Measurements from ENCODE around the gene CHRM1.

CHRM1 gene

GRCh38 chr11:62905927-62906531 lies 15.1 kb downstream of the CHRM1 start:
- H3K4me3 ChIP-seq (ENCODE audit: low read depth, low read length), result no peak overlapping the region
- H3K79me2 ChIP-seq, result no peaks in the 10 kb centered on the region
- H3K9me3 ChIP-seq (ENCODE audit: control insufficient read depth, low read length), result no peaks in the 10 kb centered on the region
- TF ChIP-seq CTCF (IDR thresholded peaks at IDR 0.05), result peak; percentile 94
- peaks cover 17% of the 10 kb centered on the region for H3K4me1 ChIP-seq
- no peak overlapping the region for H3K9ac ChIP-seq
- no peaks in the 10 kb centered on the region for H3K36me3 ChIP-seq (ENCODE audit: control insufficient read depth, insufficient read depth, low read length)
- no peaks in the 10 kb centered on the region for H3K27me3 ChIP-seq (ENCODE audit: control insufficient read depth, insufficient read depth, low read length)
- H2AFZ ChIP-seq, result peak overlapping the region; percentile 54
- no peak overlapping the region for H3K27ac ChIP-seq
- H3K4me2 ChIP-seq (ENCODE audit: low read length), result no peak overlapping the region

GRCh38 chr11:62905296-62905695 lies 15.9 kb downstream of the CHRM1 start:
- TF ChIP-seq CTCF (IDR thresholded peaks at IDR 0.05), result no peak
- Histone ChIP-seq H3K4me1 (peaks cover 17% of the 10 kb centered on the region), H3K4me3 (ENCODE audit: low read depth, low read length) (no peak overlapping the region), H3K9ac (no peak overlapping the region), H2AFZ (peak overlapping the region; percentile 54), H3K36me3 (ENCODE audit: control insufficient read depth, insufficient read depth, low read length) (no peaks in the 10 kb centered on the region), H3K27me3 (ENCODE audit: control insufficient read depth, insufficient read depth, low read length) (no peaks in the 10 kb centered on the region), H3K27ac (no peak overlapping the region), H3K9me3 (ENCODE audit: control insufficient read depth, low read length) (no peaks in the 10 kb centered on the region), H3K79me2 (no peaks in the 10 kb centered on the region), H3K4me2 (ENCODE audit: low read length) (no peak overlapping the region)

GRCh38 chr11:62902932-62903331 lies 18.2 kb downstream of the CHRM1 start:
- no peaks in the 10 kb centered on the region for H3K9me3 ChIP-seq (ENCODE audit: control insufficient read depth, low read length)
- peaks cover 3% of the 10 kb centered on the region for H3K4me1 ChIP-seq
- no peak overlapping the region for H3K4me2 ChIP-seq (ENCODE audit: low read length)
- H3K79me2 ChIP-seq, result no peaks in the 10 kb centered on the region
- no peak overlapping the region for H3K9ac ChIP-seq
- no peak overlapping the region for H3K4me3 ChIP-seq (ENCODE audit: low read depth, low read length)
- no peaks in the 10 kb centered on the region for H3K36me3 ChIP-seq (ENCODE audit: control insufficient read depth, insufficient read depth, low read length)
- H2AFZ ChIP-seq, result no peak overlapping the region
- no peak for TF ChIP-seq CTCF (IDR thresholded peaks at IDR 0.05)
- no peaks in the 10 kb centered on the region for H3K27me3 ChIP-seq (ENCODE audit: control insufficient read depth, insufficient read depth, low read length)
- no peak overlapping the region for H3K27ac ChIP-seq

- H3K27me3 ChIP-seq (ENCODE audit: control insufficient read depth, insufficient read depth, low read length), result no peaks in the 10 kb centered on the region
- H3K36me3 ChIP-seq (ENCODE audit: control insufficient read depth, insufficient read depth, low read length), result no peaks in the 10 kb centered on the region
- H3K27ac ChIP-seq, result no peak overlapping the region
- no peak overlapping the region for H2AFZ ChIP-seq
- no peak for TF ChIP-seq CTCF (IDR thresholded peaks at IDR 0.05)
- no peaks in the 10 kb centered on the region for H3K4me1 ChIP-seq
- no peak overlapping the region for H3K4me3 ChIP-seq (ENCODE audit: low read depth, low read length)
- no peak overlapping the region for H3K4me2 ChIP-seq (ENCODE audit: low read length)
- no peaks in the 10 kb centered on the region for H3K9me3 ChIP-seq (ENCODE audit: control insufficient read depth, low read length)
- H3K79me2 ChIP-seq, result no peaks in the 10 kb centered on the region
- H3K9ac ChIP-seq, result no peak overlapping the region
Measured at GRCh38 chr11:62898027-62898426, 23.1 kb downstream of the CHRM1 start.

GRCh38 chr11:62897311-62897710 lies 23.9 kb downstream of the CHRM1 start:
- Histone ChIP-seq H3K4me3 (ENCODE audit: low read depth, low read length) (no peak overlapping the region), H3K9me3 (ENCODE audit: control insufficient read depth, low read length) (no peaks in the 10 kb centered on the region), H3K9ac (no peak overlapping the region), H3K4me2 (ENCODE audit: low read length) (no peak overlapping the region), H3K36me3 (ENCODE audit: control insufficient read depth, insufficient read depth, low read length) (no peaks in the 10 kb centered on the region), H2AFZ (no peak overlapping the region), H3K4me1 (no peaks in the 10 kb centered on the region), H3K79me2 (no peaks in the 10 kb centered on the region), H3K27ac (no peak overlapping the region), H3K27me3 (ENCODE audit: control insufficient read depth, insufficient read depth, low read length) (no peaks in the 10 kb centered on the region)
- no peak for TF ChIP-seq CTCF (IDR thresholded peaks at IDR 0.05)
